ENCODE measurements around the gene RNF114. TPM values are rescaled to one million over a fixed set of nuclear protein-coding genes. Genes with fewer than 3 reads are reported as not detected.

The RNF114 gene, protein sequence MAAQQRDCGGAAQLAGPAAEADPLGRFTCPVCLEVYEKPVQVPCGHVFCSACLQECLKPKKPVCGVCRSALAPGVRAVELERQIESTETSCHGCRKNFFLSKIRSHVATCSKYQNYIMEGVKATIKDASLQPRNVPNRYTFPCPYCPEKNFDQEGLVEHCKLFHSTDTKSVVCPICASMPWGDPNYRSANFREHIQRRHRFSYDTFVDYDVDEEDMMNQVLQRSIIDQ
- total RNA-seq = 100 to 1,000 TPM in 1 of 8 experiments, 10 to 100 TPM in 7; 27.8 to 125 (median 46.0) TPM

- WGBS, 10 experiments = 0 to 7% (median 0%) methylated on average over 2 to 28 of the region's 79 CpGs; no CpG with 5 or more reads in 3 of the 10 experiments
- Histone ChIP-seq H3K27ac (peak within 1 kb of the TSS; percentile 81), H3K4me3 (peak within 1 kb of the TSS; percentile 79 to 98 (median 89)), H3K4me1 (replicated peaks in 1 of 2) (peaks cover 21 to 22% of the 10 kb centered on the region in 2 donors)
- in situ Hi-C loops (cut with MboI; ENCODE audit: low pct_unique_long_range_greater_than_20kb in 2 of 9, low sequenced_read_pairs in 9 of 9, unreplicated experiment in 9 of 9) = loop anchor here in 1 of 9 experiments (25.0 kb wide), 1 partner anchor 324 kb away; no protein-coding TSS in a partner anchor
- peak; percentile 68 to 90 (median 86) for ATAC-seq (replicated peaks in 6 of 8)
These were observed at the start of gene RNF114 for GRCh38 chr20:49936153-49937026. Gene RNF114, plus strand, starts transcription at chr20:49936397. Its CDS starts 16 bp downstream, at chr20:49936413.

DNA sequence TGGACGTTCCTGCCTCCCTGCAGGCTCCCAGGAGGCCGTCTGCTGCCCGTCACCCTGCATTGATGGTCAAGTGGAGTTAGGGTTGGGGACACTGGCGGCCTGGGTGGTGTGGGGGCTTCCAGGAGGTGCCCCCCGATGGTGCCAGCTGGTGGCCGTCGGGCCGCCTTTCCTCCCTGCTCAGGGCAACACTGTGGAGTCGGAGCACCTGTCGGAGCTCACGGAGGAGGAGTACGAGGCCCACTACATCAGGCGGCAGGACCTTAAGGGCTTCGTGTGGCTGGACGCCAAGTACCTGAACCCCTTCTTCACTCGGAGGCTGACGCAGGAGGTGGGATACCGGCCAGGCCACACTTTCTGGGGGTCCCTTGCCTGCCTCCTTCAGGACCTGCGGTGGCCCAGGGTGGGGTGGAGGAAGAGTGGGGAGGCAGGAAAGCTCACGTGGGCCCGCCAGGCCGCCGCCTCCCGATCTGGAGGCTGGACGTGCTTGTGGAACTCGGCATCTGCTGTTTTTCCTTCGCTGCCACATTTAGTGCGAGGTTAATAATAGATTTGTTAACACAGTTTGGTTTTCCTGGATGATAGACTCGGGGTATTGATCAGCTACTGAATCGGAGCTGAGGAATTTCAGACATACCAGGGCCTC, 49.5 kb upstream of the RNF114 start:
- Histone ChIP-seq H3K27ac (peak overlapping the region; percentile 31 to 36), H3K4me1 (replicated peaks in 1 of 2) (peaks cover 28 to 35% of the 10 kb centered on the region in 2 donors), H3K4me3 (no peak overlapping the region)
- WGBS, 10 experiments = 57 to 90% (median 80%) methylated on average over 2 to 7 of the region's 30 CpGs; no CpG with 5 or more reads in 4 of the 10 experiments
- no peak for ATAC-seq (replicated peaks in 6 of 8)
- in situ Hi-C loops (cut with MboI; ENCODE audit: low pct_unique_long_range_greater_than_20kb in 2 of 9, low sequenced_read_pairs in 9 of 9, unreplicated experiment in 9 of 9) = loop anchor here in 5 of 9 experiments (25.0 kb wide), 2 partner anchors 274 to 549 kb away; no protein-coding TSS in a partner anchor

DNA sequence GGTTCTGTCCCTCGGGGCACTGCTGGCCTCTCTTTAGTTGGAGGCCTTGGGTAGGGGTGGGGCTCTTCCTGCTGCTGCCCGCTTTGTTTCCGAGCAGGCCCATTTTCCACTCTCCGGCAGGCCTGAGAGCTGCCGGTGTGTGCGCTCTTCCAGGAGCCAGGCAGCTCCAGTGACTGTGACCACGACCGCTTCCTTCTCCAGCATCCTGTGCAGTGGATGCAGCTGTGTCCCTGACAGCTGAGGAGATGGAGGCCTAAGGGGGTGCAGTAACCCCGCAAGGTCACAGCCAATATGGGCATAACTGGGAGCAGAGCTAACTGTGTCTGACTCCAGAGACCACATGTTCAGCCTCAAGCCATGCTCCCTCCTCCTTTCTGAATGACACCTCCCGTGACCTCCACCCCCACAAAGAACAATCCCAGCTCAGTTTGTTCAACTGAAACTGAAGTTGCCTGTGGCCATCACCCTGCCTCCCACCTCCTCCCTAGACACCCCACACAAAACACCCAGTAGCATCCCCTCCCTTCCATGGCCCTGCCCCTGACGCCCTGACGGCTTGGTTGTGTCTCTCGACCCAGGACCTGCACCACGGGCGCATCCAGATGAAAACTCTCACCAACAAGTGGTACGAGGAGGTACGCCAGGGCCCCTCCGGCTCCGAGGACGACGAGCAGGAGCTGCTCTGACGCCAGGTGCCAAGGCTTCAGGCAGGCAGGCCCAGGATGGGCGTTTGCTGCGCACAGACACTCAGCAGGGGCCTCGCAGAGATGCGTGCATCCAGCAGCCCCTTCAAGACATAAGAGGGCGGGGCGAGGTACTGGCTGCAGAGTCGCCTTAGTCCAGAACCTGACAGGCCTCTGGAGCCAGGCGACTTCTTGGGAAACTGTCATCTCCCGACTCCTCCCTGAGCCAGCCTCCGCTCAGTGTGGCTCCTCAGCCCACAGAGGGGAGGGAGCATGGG, 48.7 kb upstream of the RNF114 start:
- ATAC-seq (replicated peaks in 6 of 8) = peak in 3 of 8 experiments; percentile 59 to 70 (median 63)
- Histone ChIP-seq H3K27ac (peak overlapping the region; percentile 31 to 36), H3K4me3 (no peak overlapping the region), H3K4me1 (replicated peaks in 1 of 2) (peaks cover 35 to 43% of the 10 kb centered on the region in 2 donors)
- 45 to 89% (median 78%) methylated on average over 2 to 13 of the region's 32 CpGs; no CpG with 5 or more reads in 5 of the 10 experiments for WGBS, 10 experiments
- in situ Hi-C loops (cut with MboI; ENCODE audit: low pct_unique_long_range_greater_than_20kb in 2 of 9, low sequenced_read_pairs in 9 of 9, unreplicated experiment in 9 of 9) = loop anchor here in 5 of 9 experiments (25.0 kb wide), 2 partner anchors 275 to 550 kb away; no protein-coding TSS in a partner anchor

DNA sequence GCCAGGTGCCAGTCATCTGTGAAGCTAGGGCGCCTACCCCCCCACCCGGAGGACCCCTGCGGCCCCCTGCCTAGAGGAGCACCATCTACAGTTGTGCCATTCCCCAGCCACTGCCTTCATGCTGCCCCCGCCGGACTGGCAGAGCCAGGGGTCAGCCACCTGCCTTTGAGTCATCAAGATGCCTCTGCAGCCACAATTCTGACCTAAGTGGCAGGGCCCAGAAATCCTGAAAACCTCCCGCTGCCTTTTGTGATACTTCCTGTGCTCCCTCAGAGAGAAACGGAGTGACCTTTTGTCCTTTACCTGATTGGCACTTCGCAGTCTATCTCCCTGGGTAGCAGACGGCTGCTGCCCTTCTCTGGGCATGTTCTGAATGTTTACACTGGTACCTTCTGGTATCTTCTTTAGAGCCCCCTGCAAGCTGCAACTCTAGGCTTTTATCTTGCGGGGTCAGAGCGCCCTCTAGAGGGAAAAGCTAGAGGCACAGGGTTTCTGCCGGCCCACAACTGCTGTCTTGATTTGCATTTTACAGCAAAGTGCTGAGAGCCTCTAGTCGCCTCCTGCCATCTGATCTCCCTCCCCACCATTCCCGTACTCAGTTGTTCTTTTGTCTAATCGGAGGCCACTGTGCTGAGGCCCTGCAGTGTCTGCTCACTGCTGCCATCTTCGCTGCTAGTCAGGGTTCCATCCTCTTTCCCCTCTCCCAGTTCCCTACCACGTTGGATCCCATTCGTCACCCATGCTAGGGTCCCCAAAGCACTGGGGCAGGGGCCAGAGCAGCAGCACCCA, 47.8 kb upstream of the RNF114 start:
- Histone ChIP-seq H3K4me3 (no peak overlapping the region), H3K27ac (peak overlapping the region; percentile 22 to 56), H3K4me1 (replicated peaks in 1 of 2) (peaks cover 42 to 52% of the 10 kb centered on the region in 2 donors)
- in situ Hi-C loops (cut with MboI; ENCODE audit: low pct_unique_long_range_greater_than_20kb in 2 of 9, low sequenced_read_pairs in 9 of 9, unreplicated experiment in 9 of 9) = loop anchor here in 5 of 9 experiments (25.0 kb wide), 2 partner anchors 276 to 551 kb away; no protein-coding TSS in a partner anchor
- peak; percentile 59 to 81 (median 68) for ATAC-seq (replicated peaks in 6 of 8)
- WGBS, 10 experiments = 0 to 82% (median 23%) methylated on average over 1 to 8 of the region's 18 CpGs; no CpG with 5 or more reads in 2 of the 10 experiments

- peak overlapping the region; percentile 22 to 56 for H3K27ac ChIP-seq
- H3K4me1 ChIP-seq (replicated peaks in 1 of 2) = peaks cover 44 to 56% of the 10 kb centered on the region in 2 donors
- WGBS, 10 experiments = 84 to 100% (median 90%) methylated on average over 1 to 7 of the region's 9 CpGs; no CpG with 5 or more reads in 4 of the 10 experiments
- in situ Hi-C loops (cut with MboI; ENCODE audit: low pct_unique_long_range_greater_than_20kb in 2 of 9, low sequenced_read_pairs in 9 of 9, unreplicated experiment in 9 of 9) = loop anchor here in 5 of 9 experiments (25.0 kb wide), 2 partner anchors 277 to 552 kb away; no protein-coding TSS in a partner anchor
- ATAC-seq (replicated peaks in 6 of 8) = peak in 1 of 8 experiments; percentile 13
- no peak overlapping the region for H3K4me3 ChIP-seq
These were observed 46.9 kb upstream of the RNF114 start for GRCh38 chr20:49889001-49889934.

DNA sequence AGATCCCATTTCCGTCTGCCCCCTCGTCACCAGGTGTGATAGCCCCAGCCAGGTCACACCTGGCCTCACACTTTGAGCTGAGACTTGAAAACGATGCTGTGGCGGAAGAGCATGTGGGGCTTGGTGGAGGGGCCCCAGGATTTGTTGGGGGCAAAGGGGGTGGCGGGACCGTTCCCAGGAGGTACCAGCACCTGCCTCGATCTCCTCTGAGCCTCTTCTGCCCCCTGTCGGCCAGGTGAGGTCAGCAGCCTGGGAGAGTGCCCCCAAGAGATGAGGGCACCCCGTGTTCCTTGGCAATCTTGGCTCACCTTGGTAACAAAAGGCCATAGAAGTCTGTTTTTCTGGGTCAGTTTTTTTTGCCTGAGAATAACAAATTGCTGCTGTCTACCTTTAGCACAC, 46.3 kb upstream of the RNF114 start:
- Histone ChIP-seq H3K4me1 (replicated peaks in 1 of 2) (peaks cover 44 to 56% of the 10 kb centered on the region in 2 donors), H3K4me3 (no peak overlapping the region), H3K27ac (no peak overlapping the region)
- in situ Hi-C loops (cut with MboI; ENCODE audit: low pct_unique_long_range_greater_than_20kb in 2 of 9, low sequenced_read_pairs in 9 of 9, unreplicated experiment in 9 of 9) = loop anchor here in 5 of 9 experiments (25.0 kb wide), 2 partner anchors 278 to 553 kb away; no protein-coding TSS in a partner anchor
- WGBS, 10 experiments = 72 to 100% (median 89%) methylated on average over 1 to 4 of the region's 9 CpGs; no CpG with 5 or more reads in 6 of the 10 experiments
- ATAC-seq (replicated peaks in 6 of 8) = no peak

- ATAC-seq (replicated peaks in 6 of 8) = peak in 5 of 8 experiments; percentile 68 to 84 (median 81)
- H3K4me1 ChIP-seq (replicated peaks in 1 of 2) = peaks cover 44 to 56% of the 10 kb centered on the region in 2 donors
- WGBS, 10 experiments = 20 to 100% (median 65%) methylated on average over 1 to 5 of the region's 21 CpGs; no CpG with 5 or more reads in 2 of the 10 experiments
- in situ Hi-C loops (cut with MboI; ENCODE audit: low pct_unique_long_range_greater_than_20kb in 2 of 9, low sequenced_read_pairs in 9 of 9, unreplicated experiment in 9 of 9) = loop anchor here in 5 of 9 experiments (25.0 kb wide), 2 partner anchors 278 to 553 kb away; no protein-coding TSS in a partner anchor
- H3K4me3 ChIP-seq = no peak overlapping the region
- peak overlapping the region; percentile 36 to 43 for H3K27ac ChIP-seq
These were observed 45.5 kb upstream of the RNF114 start for GRCh38 chr20:49890471-49891361.

DNA sequence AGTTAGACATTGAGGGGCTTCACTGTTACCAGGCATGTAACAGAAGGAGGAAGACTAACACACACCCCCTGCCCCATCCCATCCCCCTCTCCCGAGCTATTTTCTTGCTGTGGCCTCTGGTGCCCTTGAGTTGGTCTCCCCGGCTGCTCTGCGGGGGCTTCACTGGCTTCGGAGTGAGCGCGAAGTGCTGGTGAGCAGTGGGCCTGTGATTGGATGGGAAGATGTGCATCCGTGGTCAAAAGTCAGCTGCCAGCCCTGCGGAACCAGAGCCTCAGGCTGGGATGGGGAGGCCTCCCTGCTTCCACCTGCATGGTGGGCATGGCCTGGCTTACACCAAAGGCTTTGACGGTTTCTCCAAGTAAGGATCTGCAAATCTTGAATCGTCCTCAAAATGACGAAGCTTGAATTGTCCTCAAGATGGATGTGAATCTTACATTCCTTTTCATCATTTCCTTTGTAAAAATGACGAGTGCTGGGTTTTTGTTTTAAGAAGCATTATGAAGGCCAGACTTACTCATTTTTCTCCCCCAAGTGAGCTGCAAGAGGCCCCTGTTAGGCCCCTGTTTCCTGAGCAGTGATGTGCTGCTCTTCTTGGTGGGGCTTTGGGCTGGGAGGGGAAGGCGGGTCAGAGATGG, 44.6 kb upstream of the RNF114 start:
- Histone ChIP-seq H3K4me3 (no peak overlapping the region), H3K27ac (peak overlapping the region; percentile 36 to 43), H3K4me1 (replicated peaks in 1 of 2) (peaks cover 44 to 56% of the 10 kb centered on the region in 2 donors)
- WGBS, 10 experiments = 40 to 100% (median 73%) methylated on average over 1 to 4 of the region's 13 CpGs; no CpG with 5 or more reads in 4 of the 10 experiments
- in situ Hi-C loops (cut with MboI; ENCODE audit: low pct_unique_long_range_greater_than_20kb in 2 of 9, low sequenced_read_pairs in 9 of 9, unreplicated experiment in 9 of 9) = loop anchor here in 5 of 9 experiments (25.0 kb wide), 2 partner anchors 279 to 554 kb away; no protein-coding TSS in a partner anchor
- peak in 2 of 8 experiments; percentile 1 to 2 for ATAC-seq (replicated peaks in 6 of 8)

- H3K4me1 ChIP-seq (replicated peaks in 1 of 2) = peaks cover 44 to 51% of the 10 kb centered on the region in 2 donors
- ATAC-seq (replicated peaks in 6 of 8) = no peak
- H3K27ac ChIP-seq = peak overlapping the region in 1 of 2 donors; percentile 37
- in situ Hi-C loops (cut with MboI; ENCODE audit: low pct_unique_long_range_greater_than_20kb in 2 of 9, low sequenced_read_pairs in 9 of 9, unreplicated experiment in 9 of 9) = loop anchor here in 5 of 9 experiments (25.0 kb wide), 2 partner anchors 280 to 555 kb away; no protein-coding TSS in a partner anchor
- WGBS, 10 experiments = 67 to 87% (median 80%) methylated on average over 1 to 3 of the region's 9 CpGs; no CpG with 5 or more reads in 7 of the 10 experiments
- no peak overlapping the region for H3K4me3 ChIP-seq
These were observed 43.9 kb upstream of the RNF114 start for GRCh38 chr20:49892260-49892659.
